H1 (cell line): ENCODE data around the gene CCDC136. TPM values are rescaled to one million over a fixed set of nuclear protein-coding genes. Genes with fewer than 3 reads are reported as not detected.

Experiments used
- ASH2L ChIP-seq: fragments of 200-600, 300-600 bp; sonication (generic); IDR thresholded peaks from one replicate; pipeline ENCODE4 v1.7.1; 2017; ENCODE audit warnings: low read length
- BACH1 ChIP-seq: IDR thresholded peaks from 2 replicates; pipeline ENCODE4 v1.6.1; 2012; ENCODE audit warnings: low read length, improper control_type of control experiment
- CEBPB ChIP-seq: IDR thresholded peaks from 2 replicates; pipeline ENCODE4 v1.6.1; 2012; ENCODE audit warnings: low read depth, low read length
- CHD1 ChIP-seq: IDR thresholded peaks from 2 replicates; pipeline ENCODE4 v1.6.1; 2012; ENCODE audit warnings: low read depth, low read length, improper control_type of control experiment
- CREB1 ChIP-seq: IDR thresholded peaks from 2 replicates; pipeline ENCODE4 v1.6.1; 2012; ENCODE audit warnings: inconsistent platforms
- CTBP2 ChIP-seq: IDR thresholded peaks from 2 replicates; pipeline ENCODE4 v1.7.0; 2011; ENCODE audit warnings: borderline replicate concordance, mild to moderate bottlenecking, moderate library complexity, mixed read lengths, low read length; ENCODE audit not compliant: insufficient read depth, insufficient read length
- EZH2 ChIP-seq: fragments of 200-600 bp; sonication (generic); IDR thresholded peaks from 2 replicates; pipeline ENCODE4 v1.7.1; 2012; ENCODE audit warnings: low read depth, mild to moderate bottlenecking, moderate library complexity, low read length, inconsistent platforms; ENCODE audit not compliant: severe bottlenecking
- KDM1A ChIP-seq: fragments of 200-600, 300-600 bp; sonication (generic); IDR thresholded peaks from 2 replicates; pipeline ENCODE4 v1.7.1; 2016; ENCODE audit warnings: mild to moderate bottlenecking, low read length, borderline replicate concordance
- MAX ChIP-seq: IDR thresholded peaks from 2 replicates; pipeline ENCODE4 v1.6.1; 2012; ENCODE audit warnings: inconsistent platforms
- RBBP5 ChIP-seq: IDR thresholded peaks from 2 replicates; pipeline ENCODE4 v1.7.1; 2012; ENCODE audit warnings: low read depth, mild to moderate bottlenecking, inconsistent platforms, low read length, moderate library complexity, borderline replicate concordance
- RFX5 ChIP-seq: IDR thresholded peaks from 2 replicates; pipeline ENCODE4 v1.6.1; 2011; ENCODE audit warnings: low read depth, low read length, improper control_type of control experiment, borderline replicate concordance
- RNF2 ChIP-seq: fragments of 200-900, 300-1000 bp; sonication (generic); IDR thresholded peaks from 2 replicates; pipeline ENCODE4 v1.7.1; 2016; ENCODE audit warnings: borderline replicate concordance, low read depth, mild to moderate bottlenecking, antibody characterized with exemption, low read length; ENCODE audit not compliant: poor library complexity, severe bottlenecking; ENCODE audit errors: missing control alignments
- SIN3A ChIP-seq, 2 experiments: IDR thresholded peaks in 1 of 2; conservative IDR thresholded peaks in 1 of 2; 2 replicates each; pipeline ENCODE4 v1.6.1; 2011 to 2012; ENCODE audit warnings: low read length in 2 of 2, improper control_type of control experiment in 1 of 2, low read depth in 1 of 2, mild to moderate bottlenecking in 1 of 2
- SIRT6 ChIP-seq: IDR thresholded peaks from one replicate; pipeline ENCODE4 v1.7.1; 2012; ENCODE audit warnings: low read length, inconsistent platforms
- SP1 ChIP-seq: IDR thresholded peaks from 2 replicates; pipeline ENCODE4 v1.6.1; 2011; ENCODE audit warnings: low read depth, low read length
- SP4 ChIP-seq: IDR thresholded peaks from 2 replicates; pipeline ENCODE4 v1.6.1; 2012; ENCODE audit warnings: low read length, inconsistent platforms
- SUZ12 ChIP-seq: fragments of 200-600 bp; sonication (generic); IDR thresholded peaks from 2 replicates; pipeline ENCODE4 v1.6.1; 2012; ENCODE audit warnings: mild to moderate bottlenecking, inconsistent platforms, low read length, moderate library complexity, mixed read lengths
- TCF12 ChIP-seq: IDR thresholded peaks from 2 replicates; pipeline ENCODE4 v1.6.1; 2011; ENCODE audit warnings: low read depth, mild to moderate bottlenecking, low read length
- polyA plus RNA-seq, 7 experiments: library from polyadenylated mRNA; depleted of rRNA in 3 of 7; stranded (reverse) in 5 of 7; unstranded in 2 of 7; fragments of >200 nt in 5 of 7; fragments of 200-250 nt in 2 of 7; gene quantifications; 1 replicate in 5 of 7; 2 replicates in 1 of 7; 4 replicates in 1 of 7; pipeline versions ENCODE4 v1.2.1 to v1.2.3, GENCODE V29; 2011 to 2013; ENCODE audit warnings: missing spikeins in 2 of 7, mixed read lengths in 2 of 7
- total RNA-seq: library from RNA; stranded (reverse); fragmentation: NEBNext Ultra II Directional; extraction: Animal tissue kit (Norgen Biotek cat#: 25700); gene quantifications from 2 replicates; pipeline ENCODE4 v1.2.1, GENCODE V29; 2021
- TF ChIP-seq, protein P1 (sequence below): IDR thresholded peaks from 2 replicates; pipeline ENCODE4 v1.6.1; 2012; ENCODE audit warnings: inconsistent platforms
- TF ChIP-seq, protein P2 (sequence below): IDR thresholded peaks from 2 replicates; pipeline ENCODE4 v1.6.1; 2011; ENCODE audit warnings: low read length, improper control_type of control experiment

The CCDC136 gene
- total and polyA plus RNA-seq, 2 of the 8 experiments (the other 6 are each of a cell fraction or from before 2014, with no cell fraction given) = 35.6 to 47.7 TPM

DNA sequence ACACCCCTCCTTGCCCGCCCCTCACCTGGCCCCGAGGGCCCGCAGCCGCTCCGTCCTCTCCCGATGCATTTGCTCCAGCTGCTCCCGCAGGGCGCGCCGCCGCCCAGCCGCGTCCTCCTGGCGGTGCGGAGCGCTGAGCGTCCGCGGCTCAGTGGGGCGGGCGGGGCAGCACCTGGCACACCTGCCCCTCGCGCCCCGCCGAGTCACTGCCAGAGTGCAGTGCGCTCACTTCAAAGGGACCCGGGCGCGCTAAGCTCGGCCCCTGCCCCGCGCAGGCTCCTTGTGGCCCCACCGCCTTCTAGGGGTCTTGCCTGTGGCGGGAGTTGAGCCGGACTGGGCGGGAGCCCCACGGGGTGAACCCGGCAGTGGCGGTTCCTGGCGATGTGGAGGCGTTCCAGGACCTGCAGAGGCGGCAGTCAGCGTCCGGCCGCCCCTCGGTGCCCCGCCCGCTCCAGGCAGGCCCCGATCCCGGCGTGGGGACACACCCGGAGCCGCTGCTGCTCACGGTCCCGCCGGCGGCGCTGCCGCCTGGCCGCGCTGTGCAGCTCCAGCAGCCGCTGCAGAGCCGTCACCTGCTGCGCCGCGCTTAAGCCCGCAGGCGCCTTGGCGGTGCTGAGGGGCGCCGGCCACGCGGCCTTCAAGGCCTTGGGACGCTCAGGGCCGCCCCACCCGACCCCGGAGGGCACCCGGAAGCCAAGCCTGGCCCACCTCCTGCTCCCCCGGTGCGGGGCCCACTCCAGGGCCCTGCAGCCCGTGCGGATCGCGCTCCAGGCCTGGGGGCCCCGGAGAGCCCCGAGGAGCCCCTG, 77.6 kb downstream of the CCDC136 start (continued):
- TF ChIP-seq, protein P1, sequence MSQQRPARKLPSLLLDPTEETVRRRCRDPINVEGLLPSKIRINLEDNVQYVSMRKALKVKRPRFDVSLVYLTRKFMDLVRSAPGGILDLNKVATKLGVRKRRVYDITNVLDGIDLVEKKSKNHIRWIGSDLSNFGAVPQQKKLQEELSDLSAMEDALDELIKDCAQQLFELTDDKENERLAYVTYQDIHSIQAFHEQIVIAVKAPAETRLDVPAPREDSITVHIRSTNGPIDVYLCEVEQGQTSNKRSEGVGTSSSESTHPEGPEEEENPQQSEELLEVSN = peak; percentile 50
- TF ChIP-seq KDM1A (no peak), RNF2 (no peak), SIRT6 (no peak), SP4 (no peak), CHD1 (no peak), CTBP2 (no peak), RBBP5 (no peak; the same call in 1 of the 2 replicates), MAX (peak; percentile 61), CEBPB (no peak), BACH1 (no peak), TCF12 (0 out of 2 replicates have a peak, but pooled peaks have one; percentile 43), CREB1 (peak; percentile 13; the same call in 1 of the 2 replicates), ASH2L (peak; percentile 45), RFX5 (no peak), EZH2 (peak; percentile 34), SUZ12 (0 out of 2 replicates have a peak, but pooled peaks have one; percentile 48), SIN3A (conservative IDR thresholded peaks at IDR 0.05 in 1 of 2, IDR thresholded peaks at IDR 0.05 in 1 of 2; ENCODE audit: low read depth in 1 of 2, low read length in 2 of 2) (peak in 1 of 2 experiments; percentile 53; a peak in 1 of 4 replicates), SP1 (no peak)
- TF ChIP-seq, protein P2, sequence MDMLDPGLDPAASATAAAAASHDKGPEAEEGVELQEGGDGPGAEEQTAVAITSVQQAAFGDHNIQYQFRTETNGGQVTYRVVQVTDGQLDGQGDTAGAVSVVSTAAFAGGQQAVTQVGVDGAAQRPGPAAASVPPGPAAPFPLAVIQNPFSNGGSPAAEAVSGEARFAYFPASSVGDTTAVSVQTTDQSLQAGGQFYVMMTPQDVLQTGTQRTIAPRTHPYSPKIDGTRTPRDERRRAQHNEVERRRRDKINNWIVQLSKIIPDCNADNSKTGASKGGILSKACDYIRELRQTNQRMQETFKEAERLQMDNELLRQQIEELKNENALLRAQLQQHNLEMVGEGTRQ = no peak
